ENCODE data around the gene DEPDC7. TPM values are rescaled to one million over a fixed set of nuclear protein-coding genes. Genes with fewer than 3 reads are reported as not detected.
A peak's percentile ranks its signal among the peaks of the same experiment; 100 is the strongest.

The DEPDC7 gene
- total and polyA plus RNA-seq, 9 of the 15 experiments (the other 6 are each of a cell fraction or from before 2014, with no cell fraction given) = 5.4 to 19.9 (median 12.0) TPM

DNA sequence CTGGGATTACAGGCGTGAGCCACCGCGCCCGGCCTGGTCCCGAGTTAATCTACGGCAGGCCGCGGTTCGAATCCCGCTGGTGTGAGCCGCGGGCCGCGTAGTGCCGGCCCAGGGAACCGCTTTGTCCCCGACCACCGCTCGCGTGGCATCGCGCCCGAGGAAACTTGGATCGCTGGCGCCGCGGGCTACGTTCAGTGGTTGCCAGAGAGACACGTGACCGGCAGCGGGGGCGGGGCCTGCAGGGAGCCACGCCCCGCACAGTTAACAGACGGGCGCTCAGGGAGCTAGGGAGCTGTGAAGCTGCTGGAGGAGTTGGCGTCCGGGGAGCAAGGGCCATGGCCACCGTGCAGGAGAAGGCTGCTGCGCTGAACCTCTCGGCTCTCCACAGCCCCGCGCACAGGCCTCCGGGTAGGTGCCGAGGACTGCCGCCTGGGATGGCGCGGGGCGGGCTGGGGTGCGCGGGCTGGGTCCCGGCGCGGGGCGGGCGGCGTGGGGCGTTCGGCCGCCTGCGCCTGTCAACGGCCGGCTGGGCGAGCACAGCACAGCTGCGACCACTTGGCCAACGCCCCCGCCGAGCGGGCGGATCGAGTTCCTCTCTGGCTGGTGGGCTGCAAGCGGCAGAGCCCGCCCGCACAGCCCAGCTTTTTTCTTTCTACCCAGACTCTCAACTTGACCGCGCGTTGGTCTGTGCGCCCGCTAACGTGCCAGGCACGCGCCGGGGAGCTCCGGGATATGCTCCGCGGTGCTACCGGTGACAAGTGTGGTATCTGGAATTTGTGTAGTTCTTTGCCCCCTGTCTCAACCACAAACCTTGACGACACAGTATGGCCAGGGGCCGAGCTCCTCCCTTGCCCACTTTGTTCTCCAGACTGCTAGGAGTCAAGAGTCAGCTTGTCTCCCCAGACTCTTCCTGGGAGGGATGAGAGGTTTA is at the start of gene DEPDC7 (continued):
- TF ChIP-seq ZFX (CRISPR knock-in tag; IDR thresholded peaks at IDR 0.05) = peak; percentile 97
- no peak for TF ChIP-seq ZNF586 (CRISPR knock-in tag; conservative IDR thresholded peaks at IDR 0.05)
- TF ChIP-seq MCM3 (IDR thresholded peaks at IDR 0.05) = no peak
- TF ChIP-seq ZEB2 (IDR thresholded peaks at IDR 0.05) = no peak
- no peak for TF ChIP-seq ELF1 (tag; IDR thresholded peaks at IDR 0.05)
- TF ChIP-seq ETV6 (IDR thresholded peaks at IDR 0.05; ENCODE audit: borderline replicate concordance in 1 of 2, low read depth in 2 of 2, low read length in 1 of 2) = no peak
- TF ChIP-seq ETV6 (CRISPR knock-in tag; IDR thresholded peaks at IDR 0.05; ENCODE audit: borderline replicate concordance) = no peak
- 0 out of 2 replicates have a peak, but pooled peaks have one; percentile 19 for TF ChIP-seq CREM (IDR thresholded peaks at IDR 0.05; ENCODE audit: low read depth)
- TF ChIP-seq, protein P1, sequence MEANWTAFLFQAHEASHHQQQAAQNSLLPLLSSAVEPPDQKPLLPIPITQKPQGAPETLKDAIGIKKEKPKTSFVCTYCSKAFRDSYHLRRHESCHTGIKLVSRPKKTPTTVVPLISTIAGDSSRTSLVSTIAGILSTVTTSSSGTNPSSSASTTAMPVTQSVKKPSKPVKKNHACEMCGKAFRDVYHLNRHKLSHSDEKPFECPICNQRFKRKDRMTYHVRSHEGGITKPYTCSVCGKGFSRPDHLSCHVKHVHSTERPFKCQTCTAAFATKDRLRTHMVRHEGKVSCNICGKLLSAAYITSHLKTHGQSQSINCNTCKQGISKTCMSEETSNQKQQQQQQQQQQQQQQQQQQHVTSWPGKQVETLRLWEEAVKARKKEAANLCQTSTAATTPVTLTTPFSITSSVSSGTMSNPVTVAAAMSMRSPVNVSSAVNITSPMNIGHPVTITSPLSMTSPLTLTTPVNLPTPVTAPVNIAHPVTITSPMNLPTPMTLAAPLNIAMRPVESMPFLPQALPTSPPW (CRISPR knock-in tag; IDR thresholded peaks at IDR 0.05) = peak; percentile 3; the same call in 1 of the 2 replicates
- no peak for TF ChIP-seq PTBP1 (IDR thresholded peaks at IDR 0.05; ENCODE audit: low read depth, low read length)
- no peak for TF ChIP-seq IFI16 (CRISPR knock-in tag; IDR thresholded peaks at IDR 0.05)
- no peak for TF ChIP-seq GABPB2 (CRISPR knock-in tag; conservative IDR thresholded peaks at IDR 0.05)
- TF ChIP-seq PRPF4 (IDR thresholded peaks at IDR 0.05; ENCODE audit: insufficient read depth, low read depth, low read length, poor library complexity, severe bottlenecking) = no peak
- no peak for TF ChIP-seq GTF2A2 (tag; IDR thresholded peaks at IDR 0.05)
- TF ChIP-seq, protein P2, sequence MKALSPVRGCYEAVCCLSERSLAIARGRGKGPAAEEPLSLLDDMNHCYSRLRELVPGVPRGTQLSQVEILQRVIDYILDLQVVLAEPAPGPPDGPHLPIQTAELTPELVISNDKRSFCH (CRISPR knock-in tag; IDR thresholded peaks at IDR 0.05) = no peak
- TF ChIP-seq, protein P2 (tag; IDR thresholded peaks at IDR 0.05) = no peak
- peak; percentile 50 for TF ChIP-seq RBM22 (IDR thresholded peaks at IDR 0.05; ENCODE audit: low read depth, low read length, poor library complexity, severe bottlenecking)
- TF ChIP-seq RBM14 (IDR thresholded peaks at IDR 0.05; ENCODE audit: borderline replicate concordance, insufficient read depth, low read depth, low read length) = no peak
- TF ChIP-seq, protein P3, sequence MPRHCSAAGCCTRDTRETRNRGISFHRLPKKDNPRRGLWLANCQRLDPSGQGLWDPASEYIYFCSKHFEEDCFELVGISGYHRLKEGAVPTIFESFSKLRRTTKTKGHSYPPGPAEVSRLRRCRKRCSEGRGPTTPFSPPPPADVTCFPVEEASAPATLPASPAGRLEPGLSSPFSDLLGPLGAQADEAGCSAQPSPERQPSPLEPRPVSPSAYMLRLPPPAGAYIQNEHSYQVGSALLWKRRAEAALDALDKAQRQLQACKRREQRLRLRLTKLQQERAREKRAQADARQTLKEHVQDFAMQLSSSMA (CRISPR knock-in tag; IDR thresholded peaks at IDR 0.05) = no peak
- TF ChIP-seq ZNF551 (CRISPR knock-in tag; IDR thresholded peaks at IDR 0.05) = no peak
- TF ChIP-seq C11orf30 (IDR thresholded peaks at IDR 0.05; ENCODE audit: low read depth) = no peak
